H1 (cell line): Measurements from ENCODE around the gene SELENOS. TPM values are rescaled to one million over a fixed set of nuclear protein-coding genes. Genes with fewer than 3 reads are reported as not detected.

Source experiments
- ASH2L ChIP-seq: fragments of 200-600, 300-600 bp; sonication (generic); IDR thresholded peaks from one replicate; pipeline ENCODE4 v1.7.1; 2017; ENCODE audit warnings: low read length
- HDAC6 ChIP-seq: IDR thresholded peaks from one replicate; pipeline ENCODE4 v1.7.1; 2012; ENCODE audit warnings: low read depth, mild to moderate bottlenecking, inconsistent platforms, low read length, moderate library complexity
- PHF8 ChIP-seq: fragments of 200-600 bp; sonication (generic); conservative IDR thresholded peaks from 2 replicates; pipeline ENCODE4 v1.7.1; 2012; ENCODE audit warnings: low read depth, mild to moderate bottlenecking, inconsistent platforms, low read length, moderate library complexity
- POLR2AphosphoS5 ChIP-seq: IDR thresholded peaks from 2 replicates; pipeline ENCODE4 v1.6.1; 2011; ENCODE audit warnings: low read depth, low read length
- RFX5 ChIP-seq: IDR thresholded peaks from 2 replicates; pipeline ENCODE4 v1.6.1; 2011; ENCODE audit warnings: low read depth, low read length, improper control_type of control experiment, borderline replicate concordance
- polyA plus RNA-seq, 7 experiments: library from polyadenylated mRNA; depleted of rRNA in 3 of 7; stranded (reverse) in 5 of 7; unstranded in 2 of 7; fragments of >200 nt in 5 of 7; fragments of 200-250 nt in 2 of 7; gene quantifications; 1 replicate in 5 of 7; 2 replicates in 1 of 7; 4 replicates in 1 of 7; pipeline versions ENCODE4 v1.2.1 to v1.2.3, GENCODE V29; 2011 to 2013; ENCODE audit warnings: missing spikeins in 2 of 7, mixed read lengths in 2 of 7
- total RNA-seq: library from RNA; stranded (reverse); fragmentation: NEBNext Ultra II Directional; extraction: Animal tissue kit (Norgen Biotek cat#: 25700); gene quantifications from 2 replicates; pipeline ENCODE4 v1.2.1, GENCODE V29; 2021
- TF ChIP-seq, protein P1 (sequence below), 3 experiments: IDR thresholded peaks; 1 replicate in 2 of 3; 2 replicates in 1 of 3; pipeline versions ENCODE4 v1.5.1 to v1.6.1; 2011; ENCODE audit warnings: low read length in 3 of 3, mild to moderate bottlenecking in 3 of 3, inconsistent platforms in 2 of 3, low read depth in 1 of 3, moderate library complexity in 1 of 3; ENCODE audit not compliant: insufficient read depth in 1 of 3; ENCODE audit errors: control extremely low read depth in 1 of 3

SELENOS gene
- total and polyA plus RNA-seq, 2 of the 8 experiments (the other 6 are each of a cell fraction or from before 2014, with no cell fraction given), result 45.1 to 46.0 TPM

GRCh38 chr15:101240358-101240757, 36.9 kb downstream of the SELENOS start (continued):
- TF ChIP-seq, protein P1, sequence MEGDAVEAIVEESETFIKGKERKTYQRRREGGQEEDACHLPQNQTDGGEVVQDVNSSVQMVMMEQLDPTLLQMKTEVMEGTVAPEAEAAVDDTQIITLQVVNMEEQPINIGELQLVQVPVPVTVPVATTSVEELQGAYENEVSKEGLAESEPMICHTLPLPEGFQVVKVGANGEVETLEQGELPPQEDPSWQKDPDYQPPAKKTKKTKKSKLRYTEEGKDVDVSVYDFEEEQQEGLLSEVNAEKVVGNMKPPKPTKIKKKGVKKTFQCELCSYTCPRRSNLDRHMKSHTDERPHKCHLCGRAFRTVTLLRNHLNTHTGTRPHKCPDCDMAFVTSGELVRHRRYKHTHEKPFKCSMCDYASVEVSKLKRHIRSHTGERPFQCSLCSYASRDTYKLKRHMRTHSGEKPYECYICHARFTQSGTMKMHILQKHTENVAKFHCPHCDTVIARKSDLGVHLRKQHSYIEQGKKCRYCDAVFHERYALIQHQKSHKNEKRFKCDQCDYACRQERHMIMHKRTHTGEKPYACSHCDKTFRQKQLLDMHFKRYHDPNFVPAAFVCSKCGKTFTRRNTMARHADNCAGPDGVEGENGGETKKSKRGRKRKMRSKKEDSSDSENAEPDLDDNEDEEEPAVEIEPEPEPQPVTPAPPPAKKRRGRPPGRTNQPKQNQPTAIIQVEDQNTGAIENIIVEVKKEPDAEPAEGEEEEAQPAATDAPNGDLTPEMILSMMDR (IDR thresholded peaks at IDR 0.05; ENCODE audit: control extremely low read depth in 1 of 3, insufficient read depth in 1 of 3, low read depth in 1 of 3, low read length in 3 of 3), result no peak
- TF ChIP-seq RFX5 (no peak), POLR2AphosphoS5 (no peak), ASH2L (no peak), HDAC6 (no peak), PHF8 (no peak)
